Activated CD4-positive, alpha-beta memory T cell treated with anti-CD3 and anti-CD28 coated beads, Interleukin-2, amount 10 ng/mL, durations not matched to agents 7 days and 5 days (primary cell): ENCODE data around the gene SIRT2. TPM values are rescaled to one million over a fixed set of nuclear protein-coding genes. Genes with fewer than 3 reads are reported as not detected.
A peak's percentile ranks its signal among the peaks of the same experiment; 100 is the strongest.
"Not testable (repeated sequence)": the region's sequence is repeated elsewhere in the genome, so short reads cannot be mapped to it uniquely, and the experiment has no call there.

ENCODE experiments used
- CTCF ChIA-PET: fragments of 350-600 bp; sonication (Branson Sonifier 250); formaldehyde crosslinking; loops from one replicate; lab custom pipeline; 2021; ENCODE audit warnings: antibody characterized with exemption, inconsistent platforms; lab: Charles Lee
- POLR2A ChIA-PET: fragments of 350-600 bp; sonication (Branson Sonifier 250); formaldehyde crosslinking; loops from one replicate; lab custom pipeline; 2021; ENCODE audit warnings: antibody characterized with exemption; lab: Charles Lee
- DNase-seq: peaks from one replicate; pipeline ENCODE4 v3.0.0-alpha.2; 2020
- H3K27ac Mint-ChIP-seq: one replicate; pipeline ENCODE4 v1.8.0; 2021; ENCODE audit warnings: mild to moderate bottlenecking, mixed read lengths
- H3K27me3 Mint-ChIP-seq: one replicate; pipeline ENCODE4 v1.8.0; 2021; ENCODE audit warnings: mixed read lengths
- H3K36me3 Mint-ChIP-seq: one replicate; pipeline ENCODE4 v1.8.0; 2021; ENCODE audit warnings: low read depth, mixed read lengths
- H3K4me1 Mint-ChIP-seq: one replicate; pipeline ENCODE4 v1.8.0; 2021; ENCODE audit warnings: mixed read lengths
- H3K4me3 Mint-ChIP-seq: one replicate; pipeline ENCODE4 v1.8.0; 2021; ENCODE audit warnings: mild to moderate bottlenecking, mixed read lengths
- H3K9me3 Mint-ChIP-seq: one replicate; pipeline ENCODE4 v1.8.0; 2021; ENCODE audit warnings: mixed read lengths
- total RNA-seq, 2 experiments: library from RNA; stranded (reverse); gene quantifications; one replicate each; pipeline ENCODE4 v1.2.3, GENCODE V29; 2021

Gene SIRT2
- total RNA-seq, 2 experiments from 2014 or later: 51.4 to 53.2 TPM

DNA sequence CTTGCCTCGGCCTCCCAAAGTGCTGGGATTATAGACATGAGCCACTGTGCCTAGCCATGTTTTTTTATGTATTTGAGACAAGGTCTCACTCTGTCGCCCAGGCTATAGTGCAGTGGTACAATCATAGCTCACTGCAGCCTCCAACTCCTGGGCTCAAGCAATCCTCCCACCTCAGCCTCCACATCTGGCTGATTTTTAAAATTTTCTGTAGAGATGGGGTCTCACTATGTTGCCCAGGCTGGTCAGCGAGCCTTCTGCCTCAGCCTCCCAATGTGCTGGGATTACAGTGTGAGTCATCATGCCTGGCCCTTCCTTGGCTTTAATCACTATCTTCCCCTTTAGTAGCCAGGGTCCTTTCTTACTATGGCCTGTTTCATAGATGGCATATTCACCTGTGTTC is 14.7 kb downstream of the SIRT2 start:
- DNase-seq, H3K27me3 Mint-ChIP-seq, POLR2A ChIA-PET, H3K27ac Mint-ChIP-seq, H3K9me3 Mint-ChIP-seq, CTCF ChIA-PET, H3K4me3 Mint-ChIP-seq, H3K4me1 Mint-ChIP-seq: not testable (repeated sequence)
- peaks cover 15% of the 10 kb centered on the region for H3K36me3 Mint-ChIP-seq

DNA sequence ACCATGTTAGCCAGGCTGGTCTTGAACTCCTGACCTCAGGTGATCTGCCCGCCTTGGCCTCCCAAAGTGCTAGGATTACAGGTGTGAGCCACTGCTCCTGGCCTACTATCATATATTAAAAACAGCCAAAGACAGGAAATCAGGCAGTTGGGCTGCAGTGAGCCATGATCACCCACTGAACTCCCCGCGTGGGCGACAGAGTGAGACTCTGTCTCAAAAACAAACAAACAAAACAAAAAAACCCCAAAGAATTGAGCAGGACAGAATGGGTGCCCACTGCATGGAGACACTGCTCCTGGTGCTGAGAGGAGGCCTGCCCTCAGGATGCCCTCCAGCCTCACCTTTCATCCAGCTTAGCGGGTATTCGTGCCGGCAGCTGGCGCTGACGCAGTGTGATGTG is 16.1 kb downstream of the SIRT2 start:
- no peak overlapping the region for H3K4me3 Mint-ChIP-seq
- ChIA-PET CTCF (no interaction called here), POLR2A (interaction anchor here (1.7 kb wide), 1 partner anchor 13 kb away, joined by 4 read pairs; no protein-coding TSS in a partner anchor)
- peaks cover 12% of the 10 kb centered on the region for H3K36me3 Mint-ChIP-seq
- H3K9me3 Mint-ChIP-seq: no peaks in the 10 kb centered on the region
- DNase-seq: no peak
- H3K4me1 Mint-ChIP-seq: peaks cover 16% of the 10 kb centered on the region
- H3K27me3 Mint-ChIP-seq: no peaks in the 10 kb centered on the region
- no peak overlapping the region for H3K27ac Mint-ChIP-seq

DNA sequence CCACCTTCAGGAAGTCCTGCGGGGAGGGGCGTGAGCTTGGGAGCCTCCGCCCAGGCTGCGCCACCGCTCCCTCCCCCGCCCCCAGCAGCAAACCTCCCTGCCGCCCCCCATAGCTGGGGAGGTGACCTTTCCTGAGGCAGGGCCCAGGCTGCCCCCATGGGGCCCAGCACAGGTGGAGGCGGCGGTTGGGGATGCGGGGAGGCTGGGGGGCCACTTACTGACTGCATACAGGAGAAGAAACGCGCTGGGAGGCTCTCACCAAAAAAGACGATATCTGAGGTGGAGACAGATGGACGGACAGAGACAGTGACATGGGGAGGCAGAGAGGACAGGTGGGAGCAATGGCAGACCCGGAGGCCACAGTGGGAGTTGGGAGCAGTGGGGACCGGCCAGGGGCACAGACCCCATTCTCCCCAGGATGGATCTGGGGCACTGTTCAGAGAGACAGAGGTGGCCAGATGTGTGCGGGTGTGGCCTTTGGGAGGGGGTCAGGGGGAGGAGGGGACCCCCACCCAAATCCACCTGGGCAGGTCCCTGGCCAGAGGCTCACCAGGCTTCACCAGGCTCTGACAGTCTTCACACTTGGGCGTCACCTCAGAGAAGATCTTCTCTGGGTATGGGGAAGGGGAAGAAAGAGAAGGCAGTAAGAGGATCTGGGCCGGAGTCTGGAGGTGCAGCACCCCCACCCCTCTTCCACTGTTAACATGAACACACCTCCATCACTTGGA is 18.4 kb downstream of the SIRT2 start:
- H3K27me3 Mint-ChIP-seq: no peaks in the 10 kb centered on the region
- no peak for DNase-seq
- peaks cover 35% of the 10 kb centered on the region for H3K4me1 Mint-ChIP-seq
- peaks cover 19% of the 10 kb centered on the region for H3K36me3 Mint-ChIP-seq
- peak overlapping the region; percentile 14 for H3K27ac Mint-ChIP-seq
- H3K9me3 Mint-ChIP-seq: no peaks in the 10 kb centered on the region
- ChIA-PET POLR2A (interaction anchor here (5.7 kb wide), 1 partner anchor 32 kb away, joined by 46 read pairs; the partner anchor contains the start of gene HNRNPL), CTCF (no interaction called here)
- no peak overlapping the region for H3K4me3 Mint-ChIP-seq

DNA sequence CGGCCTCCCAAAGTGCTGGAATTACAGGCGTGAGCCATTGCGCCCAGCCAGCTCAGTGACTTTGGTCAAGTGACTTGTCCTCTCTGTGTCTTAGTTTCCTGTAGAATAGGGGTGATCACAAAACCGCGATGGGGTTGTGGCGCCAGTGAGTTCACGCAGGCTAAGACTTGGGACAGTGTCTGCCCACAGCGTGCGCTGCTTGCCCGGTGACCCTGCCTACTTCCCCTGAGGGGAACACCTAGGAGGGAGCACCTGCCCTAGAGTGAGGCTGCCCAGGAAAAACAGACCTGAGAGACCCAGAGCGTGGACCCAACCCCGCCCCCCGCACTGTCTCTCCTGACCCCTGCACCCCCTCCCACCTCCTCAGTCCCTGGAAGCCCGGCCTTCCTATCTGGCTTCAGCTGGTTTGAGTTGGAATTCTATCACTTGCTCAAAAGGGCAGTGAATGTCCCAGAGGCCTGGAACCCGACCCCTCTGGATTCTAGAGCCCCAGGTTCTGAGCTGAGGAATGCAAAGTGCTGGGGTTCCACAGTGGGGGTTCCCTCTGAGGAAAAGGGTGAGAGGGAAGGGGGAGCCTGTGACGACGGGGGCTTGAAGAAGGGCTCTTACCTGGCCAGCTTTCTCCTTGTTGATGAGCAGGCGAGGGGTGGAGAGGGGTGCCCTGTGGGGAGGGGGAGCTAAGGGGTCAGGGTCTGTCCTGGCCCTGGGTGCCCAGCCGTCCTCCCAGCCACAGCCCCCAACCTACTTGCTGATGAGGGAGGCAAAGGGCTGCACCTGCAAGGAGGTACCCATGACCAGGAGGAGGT is 19.1 kb downstream of the SIRT2 start:
- DNase-seq: no peak
- peaks cover 23% of the 10 kb centered on the region for H3K36me3 Mint-ChIP-seq
- CTCF ChIA-PET: interaction anchor here (2.0 kb wide), 1 partner anchor 28 kb away, joined by 5 read pairs; no protein-coding TSS in a partner anchor
- H3K27ac Mint-ChIP-seq: peak overlapping the region; percentile 65
- no peak overlapping the region for H3K4me3 Mint-ChIP-seq
- POLR2A ChIA-PET: interaction anchor here (2.5 to 5.7 kb wide), 6 partner anchors 11 to 147 kb away, joined by 15 to 46 read pairs (median 28); partner anchors contain the start of genes HNRNPL, NFKBIB and SIRT2
- no peaks in the 10 kb centered on the region for H3K9me3 Mint-ChIP-seq
- H3K27me3 Mint-ChIP-seq: no peaks in the 10 kb centered on the region
- H3K4me1 Mint-ChIP-seq: peaks cover 38% of the 10 kb centered on the region

DNA sequence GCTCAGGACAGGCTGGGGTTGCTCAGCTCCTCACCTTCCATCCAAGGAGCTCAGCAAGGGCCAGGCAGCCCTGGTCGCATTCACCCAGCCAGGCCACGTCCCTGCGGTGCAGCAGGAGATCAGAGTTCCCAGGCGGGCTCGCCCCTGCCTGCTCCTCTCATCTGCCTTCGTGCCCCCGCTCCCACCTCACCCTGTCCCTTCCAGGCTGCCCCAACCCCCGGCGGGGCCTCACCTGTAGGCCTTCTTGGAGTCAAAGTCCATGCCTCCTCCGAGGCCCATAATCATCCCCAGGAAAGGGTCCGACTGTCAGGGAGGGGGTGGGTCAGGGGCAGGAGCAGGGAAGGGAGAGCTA is 20.0 kb downstream of the SIRT2 start:
- H3K9me3 Mint-ChIP-seq: no peaks in the 10 kb centered on the region
- no peak for DNase-seq
- H3K4me1 Mint-ChIP-seq: peaks cover 38% of the 10 kb centered on the region
- H3K4me3 Mint-ChIP-seq: no peak overlapping the region
- ChIA-PET POLR2A (interaction anchor here (0.9 to 5.7 kb wide), 13 partner anchors 8 to 261 kb away, joined by 4 to 46 read pairs (median 15); partner anchors contain the start of genes ECH1, EIF3K, HNRNPL and MAP4K1), CTCF (interaction anchor here (0.6 to 6.0 kb wide), 6 partner anchors 8 to 663 kb away, joined by 4 to 53 read pairs (median 10); partner anchors contain the start of genes MRPS12 and SARS2)
- H3K36me3 Mint-ChIP-seq: peaks cover 23% of the 10 kb centered on the region
- H3K27me3 Mint-ChIP-seq: no peaks in the 10 kb centered on the region
- H3K27ac Mint-ChIP-seq: peak overlapping the region; percentile 98

DNA sequence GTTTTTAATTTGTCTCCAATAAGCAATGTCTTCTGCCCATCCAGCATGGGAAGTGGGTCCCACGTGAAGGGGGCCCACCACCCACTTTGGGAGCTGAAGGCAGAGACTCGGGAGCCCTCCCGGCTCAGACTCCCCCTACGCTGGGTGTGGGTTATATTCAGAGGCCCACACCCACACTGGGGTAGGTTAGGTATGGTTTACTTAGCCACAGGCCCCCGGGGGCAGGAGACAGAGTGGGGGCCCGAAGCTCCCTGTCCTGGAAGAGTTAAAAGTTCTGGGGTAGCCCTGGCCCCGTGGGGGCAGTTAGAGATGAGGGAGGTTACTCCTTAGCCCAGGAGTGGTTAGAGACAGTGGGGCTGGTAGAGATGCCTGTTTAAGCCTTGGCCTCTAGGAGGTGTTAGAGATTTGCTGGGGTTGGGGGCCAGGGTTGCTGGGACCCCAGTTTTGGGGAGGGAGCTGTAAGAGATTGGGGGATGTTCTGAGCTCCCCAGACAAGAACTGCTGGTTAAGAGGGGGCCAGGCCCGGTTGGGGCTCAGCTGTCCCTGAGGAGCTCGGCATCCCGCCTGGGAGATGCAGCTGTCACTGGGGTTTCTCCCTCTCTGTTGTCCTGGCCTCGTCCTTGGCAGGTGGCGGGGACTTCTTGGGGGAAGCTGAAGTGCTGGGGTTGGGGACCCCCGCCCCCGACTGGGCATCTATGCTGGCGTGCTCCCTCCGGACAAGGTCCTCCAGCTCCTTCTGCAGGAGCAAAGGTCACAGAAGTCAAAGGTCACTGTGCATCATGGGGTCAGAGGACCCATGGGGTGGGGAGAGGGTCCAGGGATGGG is 20.6 kb downstream of the SIRT2 start:
- peaks cover 23% of the 10 kb centered on the region for H3K36me3 Mint-ChIP-seq
- no peaks in the 10 kb centered on the region for H3K27me3 Mint-ChIP-seq
- H3K4me1 Mint-ChIP-seq: peaks cover 38% of the 10 kb centered on the region
- no peak for DNase-seq
- no peaks in the 10 kb centered on the region for H3K9me3 Mint-ChIP-seq
- H3K27ac Mint-ChIP-seq: peak overlapping the region; percentile 98
- ChIA-PET CTCF (interaction anchor here (0.6 to 6.0 kb wide), 11 partner anchors 8 to 664 kb away, joined by 3 to 53 read pairs (median 5); partner anchors contain the start of genes MRPS12, PSMD8 and SARS2), POLR2A (interaction anchor here (0.6 to 5.7 kb wide), 21 partner anchors 8 to 484 kb away, joined by 3 to 46 read pairs (median 10); partner anchors contain the start of genes ACTN4, ECH1, EIF3K and HNRNPL)
- H3K4me3 Mint-ChIP-seq: peak overlapping the region; percentile 87

DNA sequence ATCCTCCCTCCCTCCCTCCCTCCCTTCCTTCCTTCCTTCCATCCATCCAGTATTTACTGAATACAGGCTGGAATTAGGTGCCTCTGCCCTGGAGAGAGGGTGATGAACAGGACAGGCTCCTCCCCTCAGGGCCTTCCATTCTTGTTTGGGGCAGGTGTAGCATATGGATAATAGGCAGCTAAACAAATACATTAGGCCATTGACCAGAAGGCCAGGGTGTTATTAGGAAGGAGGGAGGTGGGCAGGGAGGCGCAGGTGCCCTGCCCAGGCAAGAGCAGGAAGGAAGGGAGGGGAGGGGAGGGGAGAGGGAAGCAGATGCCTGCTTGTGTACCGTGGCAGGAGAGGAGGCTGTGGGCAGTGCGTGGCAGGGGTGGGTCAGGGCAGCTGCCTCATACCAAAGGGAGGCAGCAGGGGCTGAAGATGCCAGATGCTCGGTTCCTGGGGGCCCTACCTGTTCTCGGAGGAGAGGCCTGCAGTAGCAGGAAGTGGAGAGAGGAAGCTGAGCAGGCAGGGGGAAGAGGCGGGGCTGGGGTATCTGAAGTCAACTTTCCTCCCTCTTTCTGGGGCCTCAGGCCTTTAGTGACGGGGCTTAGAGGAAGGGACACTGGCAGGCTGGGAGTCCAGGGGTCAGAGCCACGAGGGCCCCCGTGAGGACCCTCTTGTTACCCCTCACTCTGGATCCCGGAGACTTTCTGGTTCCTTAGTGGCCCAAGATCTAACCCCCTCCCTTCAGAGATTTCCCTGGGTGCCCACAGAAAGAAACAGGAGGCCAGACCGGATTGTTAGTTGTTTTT is 21.4 kb downstream of the SIRT2 start, which contains the start of gene RINL:
TSS of gene RINL (minus strand) at position 495 of the 794 bp plus-strand sequence. CDS start 1,533 bp downstream, outside the sequence.
- Mint-ChIP-seq H3K36me3 (peaks cover 24% of the 10 kb centered on the region), H3K4me1 (peaks cover 43% of the 10 kb centered on the region), H3K27me3 (no peaks in the 10 kb centered on the region), H3K27ac (peak within 1 kb of the TSS; percentile 98), H3K4me3 (peak within 1 kb of the TSS; percentile 87), H3K9me3 (no peaks in the 10 kb centered on the region)
- DNase-seq: peak; percentile 78
- POLR2A ChIA-PET: interaction anchor here (1.2 to 5.7 kb wide), 20 partner anchors 8 to 484 kb away, joined by 3 to 46 read pairs (median 10); partner anchors contain the start of genes ACTN4, ECH1, EIF3K and HNRNPL
- CTCF ChIA-PET: interaction anchor here (0.7 to 6.0 kb wide), 11 partner anchors 9 to 504 kb away, joined by 3 to 53 read pairs (median 4); partner anchors contain the start of genes MRPS12, PSMD8 and SARS2

DNA sequence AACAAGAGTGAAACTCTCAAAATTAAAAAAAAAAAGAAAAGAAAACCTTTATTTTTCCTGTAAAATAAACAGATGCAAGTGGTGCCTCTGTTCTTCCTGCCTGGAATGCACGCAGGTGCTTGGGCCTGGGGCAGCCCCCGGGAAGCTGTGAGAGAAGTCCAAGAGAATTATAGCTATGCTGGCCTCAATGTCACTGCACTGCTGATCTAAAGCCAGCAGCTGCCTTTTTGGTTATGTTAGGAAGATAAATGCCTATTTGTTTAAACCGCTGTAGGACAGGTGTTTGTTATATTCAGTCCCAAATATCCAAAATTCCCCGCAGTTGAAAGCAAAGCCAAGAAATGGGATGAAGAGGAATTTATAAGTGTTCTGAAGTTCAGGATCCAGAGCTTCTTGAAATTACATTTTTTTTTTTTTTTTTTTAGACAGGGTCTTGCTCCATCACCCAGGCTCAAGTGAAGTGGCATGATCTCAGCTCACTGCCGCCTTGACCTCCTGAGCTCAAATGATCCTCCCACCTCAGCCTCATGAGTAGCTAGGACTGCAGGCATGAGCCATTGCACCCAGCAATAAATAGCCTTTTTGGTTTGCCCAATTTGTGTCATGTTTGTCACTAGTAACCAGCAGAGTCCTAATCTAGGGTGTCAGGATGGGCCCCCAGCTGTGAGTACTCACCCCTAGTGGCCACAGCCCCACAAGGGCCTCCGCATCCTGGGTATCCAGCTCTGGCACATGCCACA is 23.6 kb downstream of the SIRT2 start:
- Mint-ChIP-seq H3K27me3 (no peaks in the 10 kb centered on the region), H3K4me1 (peaks cover 52% of the 10 kb centered on the region), H3K36me3 (peaks cover 29% of the 10 kb centered on the region), H3K4me3 (no peak overlapping the region), H3K27ac (peak overlapping the region; percentile 47), H3K9me3 (no peaks in the 10 kb centered on the region)
- CTCF ChIA-PET: interaction anchor here (0.7 to 6.0 kb wide), 9 partner anchors 10 to 526 kb away, joined by 3 to 53 read pairs (median 3); no protein-coding TSS in a partner anchor
- POLR2A ChIA-PET: interaction anchor here (0.6 to 5.7 kb wide), 7 partner anchors 9 to 297 kb away, joined by 3 to 46 read pairs (median 12); partner anchors contain the start of gene HNRNPL
- DNase-seq: no peak

DNA sequence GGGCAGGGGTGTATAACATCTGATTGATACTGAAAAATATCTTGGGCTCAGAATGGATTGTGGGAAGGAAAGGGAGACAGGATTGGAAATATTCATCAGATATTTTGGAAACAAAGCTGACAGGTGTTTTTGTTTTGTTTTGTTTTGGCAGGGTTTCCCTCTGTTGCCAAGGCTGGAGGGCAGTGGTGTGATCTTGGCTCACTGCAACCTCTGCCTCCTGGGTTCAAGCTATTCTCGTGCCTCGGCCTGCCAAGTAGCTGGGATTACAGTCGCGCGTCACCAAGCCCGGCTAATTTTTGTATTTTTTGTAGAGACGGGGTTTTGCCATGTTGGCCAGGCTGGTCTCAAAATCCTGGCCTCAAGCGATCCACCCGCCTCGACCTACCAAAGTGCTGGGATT is 26.0 kb downstream of the SIRT2 start:
- DNase-seq, H3K27ac Mint-ChIP-seq, POLR2A ChIA-PET, H3K27me3 Mint-ChIP-seq, H3K4me3 Mint-ChIP-seq, H3K9me3 Mint-ChIP-seq: not testable (repeated sequence)
- Mint-ChIP-seq H3K36me3 (peaks cover 44% of the 10 kb centered on the region), H3K4me1 (peaks cover 61% of the 10 kb centered on the region)
- CTCF ChIA-PET: interaction anchor here (0.6 to 1.1 kb wide), 2 partner anchors 31 to 471 kb away, joined by 3 read pairs; partner anchors contain the start of gene FAM98C

DNA sequence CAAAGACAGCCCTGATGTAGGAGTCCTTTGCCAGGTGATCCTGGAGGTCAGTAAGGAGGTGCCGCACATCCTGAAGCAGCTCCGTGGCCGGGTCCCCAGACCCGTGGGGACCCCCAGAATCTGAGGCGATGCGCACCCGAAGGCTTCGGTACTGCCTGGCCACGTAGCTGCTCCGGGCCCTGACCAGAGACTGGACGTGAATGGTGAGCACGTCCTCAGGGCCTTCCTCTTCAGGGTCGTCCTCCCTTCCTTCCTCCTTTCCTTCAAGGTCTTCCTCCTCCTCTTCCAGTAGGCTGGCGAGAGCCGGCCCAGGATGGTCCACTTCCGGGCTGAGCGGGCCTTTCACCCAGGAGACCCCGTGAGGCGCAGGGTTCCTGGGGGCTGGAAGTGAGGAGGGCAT is 28.8 kb downstream of the SIRT2 start:
- POLR2A ChIA-PET: interaction anchor here (0.9 to 3.8 kb wide), 6 partner anchors 8 to 28 kb away, joined by 4 to 38 read pairs (median 16); partner anchors contain the start of genes HNRNPL and RINL
- no peaks in the 10 kb centered on the region for H3K27me3 Mint-ChIP-seq
- H3K9me3 Mint-ChIP-seq: no peaks in the 10 kb centered on the region
- peak overlapping the region; percentile 76 for H3K4me3 Mint-ChIP-seq
- H3K4me1 Mint-ChIP-seq: peaks cover 50% of the 10 kb centered on the region
- no peak for DNase-seq
- peak overlapping the region; percentile 59 for H3K27ac Mint-ChIP-seq
- peaks cover 39% of the 10 kb centered on the region for H3K36me3 Mint-ChIP-seq
- CTCF ChIA-PET: interaction anchor here (1.3 to 3.0 kb wide), 9 partner anchors 8 to 223 kb away, joined by 3 to 14 read pairs (median 6); partner anchors contain the start of genes ACTN4, MRPS12, NFKBIB and RINL
